DMS114 treated with DMSO at 0.1 percent for 48 hours (cell line): ENCODE measurements around the gene ATP2B2.

Experiments
- DNase-seq: peaks from one replicate; lab custom pipeline; 2025; ENCODE audit not compliant: unreplicated experiment; lab: John Stamatoyannopoulos, UW

ATP2B2 gene

GRCh38 chr3:10286596-10287295 is 218.6 kb downstream of the ATP2B2 start:
- DNase-seq, result no peak

- DNase-seq, result no peak
Observed at GRCh38 chr3:10286133-10286524, 219.3 kb downstream of the ATP2B2 start.

GRCh38 chr3:10285272-10286132 is 219.9 kb downstream of the ATP2B2 start:
- no peak for DNase-seq

GRCh38 chr3:10284496-10284895 is 220.9 kb downstream of the ATP2B2 start:
- DNase-seq, result no peak

GRCh38 chr3:10283638-10284037 is 221.7 kb downstream of the ATP2B2 start:
- no peak for DNase-seq

GRCh38 chr3:10281951-10282350 is 223.4 kb downstream of the ATP2B2 start:
- DNase-seq, result no peak

GRCh38 chr3:10280571-10280970 is 224.8 kb downstream of the ATP2B2 start:
- DNase-seq, result no peak

- no peak for DNase-seq
Observed at GRCh38 chr3:10280177-10280529, 225.2 kb downstream of the ATP2B2 start.

DNA sequence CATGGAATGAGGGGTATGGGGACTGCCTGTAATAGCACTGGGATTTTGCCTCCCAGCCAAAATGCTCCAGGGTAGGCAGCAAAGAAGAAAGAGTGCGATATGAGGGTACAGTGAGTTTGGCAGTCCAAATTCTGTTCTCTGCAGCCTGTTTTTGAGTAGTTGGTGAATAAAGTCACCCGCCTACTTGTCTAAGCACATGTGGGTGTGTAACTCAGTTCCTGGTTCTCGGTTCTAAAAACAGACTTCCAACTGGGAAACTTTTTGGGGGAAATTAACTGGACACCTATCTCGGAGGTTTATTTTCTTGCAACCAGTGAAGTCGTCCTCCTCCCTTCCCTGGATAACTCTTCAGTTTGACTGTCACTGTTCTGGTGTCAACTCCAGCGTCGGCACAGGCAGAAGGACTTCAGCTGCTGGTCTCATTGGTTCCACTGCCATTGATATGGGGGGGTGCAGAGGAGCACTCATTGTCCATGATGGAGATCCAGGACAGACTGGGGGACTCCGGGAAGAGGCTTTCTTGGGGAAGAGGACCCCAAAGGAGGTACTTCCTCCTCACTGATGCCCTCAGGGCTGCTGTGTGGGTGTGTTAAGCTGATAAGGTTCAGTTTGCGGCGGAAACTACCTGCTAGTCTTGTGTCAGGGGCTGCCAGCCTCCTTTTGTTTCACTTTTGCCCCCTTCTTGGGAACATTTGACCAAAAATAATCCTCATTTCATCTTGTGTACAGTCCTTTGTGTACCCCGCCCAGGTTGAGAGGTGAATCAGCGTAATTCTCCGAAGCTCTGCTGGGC is 225.8 kb downstream of the ATP2B2 start:
- DNase-seq, result no peak

DNA sequence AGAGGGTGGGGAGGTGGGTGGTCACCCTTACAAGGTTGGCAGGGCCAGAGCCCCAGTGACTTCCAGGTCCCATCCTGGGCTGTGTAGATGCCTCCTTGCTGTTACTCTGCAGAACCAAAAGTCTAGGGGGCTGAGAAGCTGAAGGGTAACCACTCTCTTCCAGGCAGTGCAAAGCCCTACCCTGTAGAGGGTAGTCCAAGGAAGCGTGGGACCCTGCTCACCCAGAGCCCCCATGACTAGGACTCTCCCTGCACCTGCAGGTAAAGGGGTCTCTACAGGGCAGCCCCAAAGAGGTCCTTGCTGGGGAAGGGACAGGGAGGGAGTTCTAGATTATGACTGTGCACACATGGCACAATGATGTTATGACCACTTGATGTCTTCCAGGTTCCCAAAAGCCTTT is 226.9 kb downstream of the ATP2B2 start:
- DNase-seq, result no peak

- no peak for DNase-seq
Observed at GRCh38 chr3:10277115-10277625, 228.2 kb downstream of the ATP2B2 start.

- no peak for DNase-seq
Observed at GRCh38 chr3:10274601-10275000, 230.8 kb downstream of the ATP2B2 start.
